HEK293T (cell line): ENCODE results near the gene AKAP7.

ENCODE experiments used
- FOXA1 ChIP-seq: fragments of 450-650 bp; IDR thresholded peaks from 2 replicates; pipeline ENCODE4 v1.6.1; 2016; ENCODE audit warnings: mild to moderate bottlenecking
- HDGF ChIP-seq: fragments of 450-650 bp; IDR thresholded peaks from 2 replicates; pipeline ENCODE4 v1.6.1; 2017; ENCODE audit warnings: antibody characterized with exemption, borderline replicate concordance
- PKNOX1 ChIP-seq: fragments of 450-650 bp; IDR thresholded peaks from 2 replicates; pipeline ENCODE4 v1.6.1; 2016

- TF ChIP-seq FOXA1 (no peak), PKNOX1 (no peak), HDGF (no peak)
Measured at GRCh38 chr6:131282365-131282764, 147.1 kb downstream of the AKAP7 start.
